Adrenal gland (tissue), 5 donors: ENCODE measurements around the gene TIGAR.

ENCODE experiments used
- POLR2A ChIP-seq, 2 donors: fragments of 450-650 bp; IDR thresholded peaks; one replicate each; pipeline ENCODE4 v1.6.1; 2017; ENCODE audit warnings: antibody characterized with exemption in 2 of 2, mild to moderate bottlenecking in 2 of 2, moderate library complexity in 1 of 2
- TF ChIP-seq, protein P1 (sequence below), 6 experiments: fragments of 450-650 bp in 4 of 6; fragments of 200-600 bp in 2 of 6; sonication (generic) in 1 of 6; IDR thresholded peaks; 1 replicate in 5 of 6; 2 replicates in 1 of 6; pipeline versions ENCODE4 v1.5.1 to v1.8.0; 2016 to 2021; ENCODE audit warnings: antibody characterized with exemption in 6 of 6, mild to moderate bottlenecking in 2 of 6, moderate library complexity in 1 of 6
- donor health status: DM: no; HTN: no; CAD: no.

GRCh38 chr12:4293299-4293965, 27.6 kb upstream of the TIGAR start:
- TF ChIP-seq, protein P1, sequence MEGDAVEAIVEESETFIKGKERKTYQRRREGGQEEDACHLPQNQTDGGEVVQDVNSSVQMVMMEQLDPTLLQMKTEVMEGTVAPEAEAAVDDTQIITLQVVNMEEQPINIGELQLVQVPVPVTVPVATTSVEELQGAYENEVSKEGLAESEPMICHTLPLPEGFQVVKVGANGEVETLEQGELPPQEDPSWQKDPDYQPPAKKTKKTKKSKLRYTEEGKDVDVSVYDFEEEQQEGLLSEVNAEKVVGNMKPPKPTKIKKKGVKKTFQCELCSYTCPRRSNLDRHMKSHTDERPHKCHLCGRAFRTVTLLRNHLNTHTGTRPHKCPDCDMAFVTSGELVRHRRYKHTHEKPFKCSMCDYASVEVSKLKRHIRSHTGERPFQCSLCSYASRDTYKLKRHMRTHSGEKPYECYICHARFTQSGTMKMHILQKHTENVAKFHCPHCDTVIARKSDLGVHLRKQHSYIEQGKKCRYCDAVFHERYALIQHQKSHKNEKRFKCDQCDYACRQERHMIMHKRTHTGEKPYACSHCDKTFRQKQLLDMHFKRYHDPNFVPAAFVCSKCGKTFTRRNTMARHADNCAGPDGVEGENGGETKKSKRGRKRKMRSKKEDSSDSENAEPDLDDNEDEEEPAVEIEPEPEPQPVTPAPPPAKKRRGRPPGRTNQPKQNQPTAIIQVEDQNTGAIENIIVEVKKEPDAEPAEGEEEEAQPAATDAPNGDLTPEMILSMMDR (IDR thresholded peaks at IDR 0.05): no peak
- no peak for TF ChIP-seq POLR2A (IDR thresholded peaks at IDR 0.05)
